AG08396 (cell line): ENCODE measurements around the gene MEF2C.

Experiments
- DNase-seq: peaks from one replicate; pipeline ENCODE4 v3.0.0; 2012; ENCODE audit warnings: low spot score, mixed read lengths

The MEF2C gene

GRCh38 chr5:88888291-88888690 is 5.3 kb upstream of the MEF2C start:
- no peak for DNase-seq

GRCh38 chr5:88887342-88887741 is 4.4 kb upstream of the MEF2C start:
- no peak for DNase-seq

GRCh38 chr5:88886746-88887341 is 3.9 kb upstream of the MEF2C start:
- DNase-seq: no peak

- no peak for DNase-seq
Observed at GRCh38 chr5:88886252-88886651, 3.3 kb upstream of the MEF2C start.

GRCh38 chr5:88885002-88885401 is 2.0 kb upstream of the MEF2C start:
- no peak for DNase-seq

GRCh38 chr5:88884608-88884877 is 1.6 kb upstream of the MEF2C start:
- no peak for DNase-seq

- DNase-seq: peak; percentile 73
Observed at GRCh38 chr5:88883836-88884607, 1.0 kb upstream of the MEF2C start.

GRCh38 chr5:88882276-88883038 is 527 bp downstream of the MEF2C start:
- DNase-seq: no peak

GRCh38 chr5:88881571-88881971 is 1.4 kb downstream of the MEF2C start:
- DNase-seq: no peak

- DNase-seq: no peak
Observed at GRCh38 chr5:88880201-88880600, 2.8 kb downstream of the MEF2C start.

GRCh38 chr5:88879724-88880123 is 3.3 kb downstream of the MEF2C start:
- DNase-seq: no peak

GRCh38 chr5:88878976-88879375 is 4.0 kb downstream of the MEF2C start:
- no peak for DNase-seq

- no peak for DNase-seq
Observed at GRCh38 chr5:88877826-88878225, 5.2 kb downstream of the MEF2C start.

GRCh38 chr5:88876714-88877113 is 6.3 kb downstream of the MEF2C start:
- DNase-seq: no peak

GRCh38 chr5:88875341-88876234 is 7.4 kb downstream of the MEF2C start:
- DNase-seq: no peak

GRCh38 chr5:88873447-88873846 is 9.5 kb downstream of the MEF2C start:
- no peak for DNase-seq

GRCh38 chr5:88872971-88873370 is 10.0 kb downstream of the MEF2C start:
- no peak for DNase-seq

- DNase-seq: no peak
Observed at GRCh38 chr5:88870285-88870684, 12.7 kb downstream of the MEF2C start.

GRCh38 chr5:88868468-88869068 is 14.4 kb downstream of the MEF2C start:
- DNase-seq: no peak

GRCh38 chr5:88867638-88868037 is 15.3 kb downstream of the MEF2C start:
- no peak for DNase-seq

GRCh38 chr5:88863523-88863922 is 19.5 kb downstream of the MEF2C start:
- no peak for DNase-seq
